GM18526 (cell line): ENCODE measurements around the gene FSTL1.

ENCODE experiments used
- POLR2A ChIP-seq: IDR thresholded peaks from 3 replicates; pipeline ENCODE4 v1.6.1; 2011; ENCODE audit not compliant: insufficient read length; ENCODE audit errors: extremely low read depth

The FSTL1 gene

DNA sequence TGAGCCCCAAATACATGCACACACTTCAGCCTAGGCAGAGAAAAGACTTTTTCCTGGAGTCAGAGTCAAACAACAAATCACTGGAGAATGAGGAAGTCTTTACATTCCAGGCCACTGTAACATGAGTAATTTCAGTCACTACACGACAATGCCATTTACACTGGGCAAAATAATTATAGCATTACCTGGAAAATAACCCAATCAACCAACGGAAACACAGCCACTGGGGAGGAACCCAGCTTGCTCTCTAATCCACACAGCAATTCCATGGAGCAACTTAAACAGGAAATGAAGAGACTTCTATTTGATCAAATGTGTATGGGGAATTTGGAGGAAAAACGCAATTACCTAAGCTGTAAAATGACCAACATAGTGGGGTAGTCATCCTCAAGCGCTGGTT, 15.2 kb downstream of the FSTL1 start:
- no peak for TF ChIP-seq POLR2A

GRCh38 chr3:120433662-120434331, 17.0 kb downstream of the FSTL1 start:
- TF ChIP-seq POLR2A, result no peak

- no peak for TF ChIP-seq POLR2A
These were observed 18.5 kb downstream of the FSTL1 start for GRCh38 chr3:120432150-120432860.

DNA sequence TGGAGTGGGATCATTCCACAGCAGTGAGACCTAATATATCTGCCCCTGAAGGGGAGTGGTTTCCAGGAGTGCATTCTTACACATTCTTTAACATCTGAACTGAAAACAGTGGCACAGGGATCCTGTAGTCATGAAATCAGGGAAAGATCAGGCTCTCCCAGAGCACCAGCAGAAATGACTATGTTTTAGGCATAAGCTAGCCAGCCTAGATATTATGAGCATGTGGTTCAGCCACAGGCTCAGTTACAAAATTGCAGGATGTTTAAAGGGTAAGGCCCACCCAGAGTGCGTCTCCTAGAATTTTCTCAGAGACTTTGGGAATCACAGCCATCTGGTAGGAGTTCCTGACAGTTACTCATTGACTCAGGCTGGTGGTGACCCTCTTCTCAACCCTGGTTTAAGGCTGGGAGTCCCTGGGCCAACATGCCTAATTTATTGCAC, 20.9 kb downstream of the FSTL1 start:
- no peak for TF ChIP-seq POLR2A

DNA sequence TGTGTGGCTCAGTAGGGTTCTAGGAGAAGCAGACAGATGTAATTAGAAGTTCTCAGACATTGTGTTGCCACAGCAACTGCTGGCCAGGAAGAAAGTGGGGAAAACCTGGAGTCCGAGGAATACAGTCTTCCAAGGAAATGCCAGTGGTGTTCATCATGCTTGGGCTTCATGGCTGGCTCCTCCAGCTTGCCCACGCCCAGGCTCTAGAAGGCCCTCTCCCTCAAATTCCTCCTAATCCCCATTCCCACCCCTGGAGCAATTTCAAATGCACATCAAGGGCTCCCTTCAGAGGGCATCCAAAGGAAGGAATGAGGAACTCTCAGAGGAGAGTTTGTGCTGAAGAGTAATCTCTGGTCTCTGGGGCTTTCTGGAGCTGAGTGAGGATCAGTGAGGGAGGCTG, 21.9 kb downstream of the FSTL1 start:
- no peak for TF ChIP-seq POLR2A

- no peak for TF ChIP-seq POLR2A
These were observed 23.6 kb downstream of the FSTL1 start for GRCh38 chr3:120427201-120427600.

GRCh38 chr3:120425572-120426250, 25.1 kb downstream of the FSTL1 start:
- TF ChIP-seq POLR2A, result no peak

DNA sequence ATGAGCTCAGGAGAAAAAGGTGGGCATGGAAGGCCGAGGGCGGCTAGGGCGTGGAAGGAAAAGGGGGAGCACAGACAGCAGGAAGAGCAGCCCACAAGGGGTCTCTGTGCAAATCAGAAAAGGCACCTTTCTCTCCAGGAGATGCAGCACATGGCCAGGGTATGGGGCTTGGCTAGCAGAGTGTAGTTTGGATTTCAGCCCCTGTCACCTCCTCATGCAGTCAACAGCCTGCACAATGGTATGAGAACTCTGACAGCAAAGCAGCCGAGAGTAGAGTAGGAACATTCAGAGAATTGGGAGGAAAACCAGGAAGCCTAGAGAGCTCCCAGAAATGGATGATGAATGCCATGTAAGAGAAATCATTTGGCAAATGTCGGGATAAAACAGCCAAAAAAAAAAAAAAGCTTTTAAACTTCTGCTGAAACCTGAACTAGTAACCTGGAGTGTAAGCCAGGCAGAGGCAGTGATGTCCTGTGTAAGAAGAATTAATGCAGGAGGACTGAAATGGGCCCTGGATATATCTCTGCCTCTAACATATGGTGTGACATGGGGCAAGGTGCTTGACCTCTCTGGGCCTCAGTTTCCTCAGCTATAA, 25.7 kb downstream of the FSTL1 start:
- no peak for TF ChIP-seq POLR2A

DNA sequence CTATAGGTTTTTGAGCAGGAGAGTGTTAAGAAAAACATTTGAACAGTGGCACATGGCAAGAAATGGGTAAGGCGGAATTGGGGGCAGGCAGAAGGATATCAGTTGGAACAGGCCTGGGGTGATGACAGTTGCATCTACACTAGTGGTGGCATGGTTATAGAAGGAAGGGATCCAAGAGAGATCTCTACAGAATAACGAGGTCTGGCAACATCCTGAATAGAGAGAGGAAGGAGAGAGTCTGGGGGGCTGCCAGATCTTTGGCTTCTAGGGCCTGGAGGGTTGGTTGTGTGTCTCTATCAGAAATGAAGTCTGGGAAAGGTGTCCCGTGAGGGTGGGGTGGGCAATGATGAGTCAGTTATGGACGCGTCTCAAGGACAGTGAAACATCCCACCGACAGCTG, 26.3 kb downstream of the FSTL1 start:
- no peak for TF ChIP-seq POLR2A

- TF ChIP-seq POLR2A, result no peak
These were observed 27.4 kb downstream of the FSTL1 start for GRCh38 chr3:120423432-120423831.

DNA sequence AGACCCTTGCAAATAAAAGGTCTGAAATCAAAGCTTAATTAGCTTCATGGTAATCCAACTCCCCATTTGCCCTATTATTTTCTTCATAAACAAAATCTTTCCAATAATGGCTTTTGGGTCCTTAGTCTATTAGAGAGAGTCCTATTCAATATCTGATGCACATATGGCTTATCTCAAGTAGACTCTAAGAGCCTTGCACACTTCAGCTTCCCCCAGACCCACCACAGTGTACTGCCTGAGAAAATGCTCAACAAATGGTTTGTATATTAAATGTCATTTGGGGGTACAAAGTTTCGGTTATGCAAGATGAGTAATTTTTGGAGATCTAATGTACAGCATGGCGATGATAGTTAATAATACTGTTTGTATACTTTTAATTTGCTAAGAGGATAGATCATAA, 28.9 kb downstream of the FSTL1 start:
- no peak for TF ChIP-seq POLR2A

- no peak for TF ChIP-seq POLR2A
These were observed 29.8 kb downstream of the FSTL1 start for GRCh38 chr3:120420928-120421551.

DNA sequence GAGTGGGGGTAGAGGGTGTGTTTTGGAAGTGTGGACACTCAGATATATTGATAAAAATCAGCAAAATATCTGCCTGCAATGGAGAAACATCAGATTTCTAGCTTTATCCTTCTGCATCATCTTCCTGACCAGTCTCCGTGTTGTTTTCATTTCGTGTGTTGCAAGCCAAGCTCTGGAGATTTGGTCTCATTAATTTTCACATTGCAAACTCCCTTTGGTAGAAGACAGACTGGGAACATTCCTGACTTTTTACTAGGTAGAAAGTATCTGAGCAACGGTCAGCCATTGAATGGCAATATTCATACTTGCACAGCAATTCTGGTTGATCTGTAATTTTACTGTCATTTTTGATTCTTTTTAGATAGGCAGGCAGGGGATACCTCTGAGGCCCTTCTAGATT, 30.4 kb downstream of the FSTL1 start:
- no peak for TF ChIP-seq POLR2A

GRCh38 chr3:120419797-120420196, 31.0 kb downstream of the FSTL1 start:
- no peak for TF ChIP-seq POLR2A

- no peak for TF ChIP-seq POLR2A
These were observed 31.8 kb downstream of the FSTL1 start for GRCh38 chr3:120418866-120419490.
